ENCODE data around the gene TSGA10.

DNA sequence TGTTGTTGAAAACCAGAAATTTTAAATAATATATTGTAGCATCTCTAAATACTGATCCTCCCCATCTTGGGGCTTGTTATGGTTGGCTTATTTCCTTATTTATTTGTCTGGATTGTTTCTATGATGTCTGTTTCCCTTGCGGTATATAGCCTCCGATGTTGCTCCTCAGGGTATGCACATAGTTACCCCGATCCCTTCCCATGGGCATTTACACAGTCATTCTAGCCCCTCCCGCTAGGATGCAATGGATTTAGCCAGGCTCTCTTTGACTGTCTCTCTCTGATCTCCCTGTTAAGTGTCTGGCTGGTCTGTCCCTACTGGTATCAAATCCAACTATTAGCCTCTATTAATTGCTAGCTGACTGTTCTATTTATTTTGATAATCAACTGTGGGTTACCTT, 126.9 kb downstream of the TSGA10 start:
- TF ChIP-seq, protein P1, sequence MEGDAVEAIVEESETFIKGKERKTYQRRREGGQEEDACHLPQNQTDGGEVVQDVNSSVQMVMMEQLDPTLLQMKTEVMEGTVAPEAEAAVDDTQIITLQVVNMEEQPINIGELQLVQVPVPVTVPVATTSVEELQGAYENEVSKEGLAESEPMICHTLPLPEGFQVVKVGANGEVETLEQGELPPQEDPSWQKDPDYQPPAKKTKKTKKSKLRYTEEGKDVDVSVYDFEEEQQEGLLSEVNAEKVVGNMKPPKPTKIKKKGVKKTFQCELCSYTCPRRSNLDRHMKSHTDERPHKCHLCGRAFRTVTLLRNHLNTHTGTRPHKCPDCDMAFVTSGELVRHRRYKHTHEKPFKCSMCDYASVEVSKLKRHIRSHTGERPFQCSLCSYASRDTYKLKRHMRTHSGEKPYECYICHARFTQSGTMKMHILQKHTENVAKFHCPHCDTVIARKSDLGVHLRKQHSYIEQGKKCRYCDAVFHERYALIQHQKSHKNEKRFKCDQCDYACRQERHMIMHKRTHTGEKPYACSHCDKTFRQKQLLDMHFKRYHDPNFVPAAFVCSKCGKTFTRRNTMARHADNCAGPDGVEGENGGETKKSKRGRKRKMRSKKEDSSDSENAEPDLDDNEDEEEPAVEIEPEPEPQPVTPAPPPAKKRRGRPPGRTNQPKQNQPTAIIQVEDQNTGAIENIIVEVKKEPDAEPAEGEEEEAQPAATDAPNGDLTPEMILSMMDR (conservative IDR thresholded peaks at IDR 0.05; ENCODE audit: low read depth in 2 of 2): no peak
- TF ChIP-seq, protein P2, sequence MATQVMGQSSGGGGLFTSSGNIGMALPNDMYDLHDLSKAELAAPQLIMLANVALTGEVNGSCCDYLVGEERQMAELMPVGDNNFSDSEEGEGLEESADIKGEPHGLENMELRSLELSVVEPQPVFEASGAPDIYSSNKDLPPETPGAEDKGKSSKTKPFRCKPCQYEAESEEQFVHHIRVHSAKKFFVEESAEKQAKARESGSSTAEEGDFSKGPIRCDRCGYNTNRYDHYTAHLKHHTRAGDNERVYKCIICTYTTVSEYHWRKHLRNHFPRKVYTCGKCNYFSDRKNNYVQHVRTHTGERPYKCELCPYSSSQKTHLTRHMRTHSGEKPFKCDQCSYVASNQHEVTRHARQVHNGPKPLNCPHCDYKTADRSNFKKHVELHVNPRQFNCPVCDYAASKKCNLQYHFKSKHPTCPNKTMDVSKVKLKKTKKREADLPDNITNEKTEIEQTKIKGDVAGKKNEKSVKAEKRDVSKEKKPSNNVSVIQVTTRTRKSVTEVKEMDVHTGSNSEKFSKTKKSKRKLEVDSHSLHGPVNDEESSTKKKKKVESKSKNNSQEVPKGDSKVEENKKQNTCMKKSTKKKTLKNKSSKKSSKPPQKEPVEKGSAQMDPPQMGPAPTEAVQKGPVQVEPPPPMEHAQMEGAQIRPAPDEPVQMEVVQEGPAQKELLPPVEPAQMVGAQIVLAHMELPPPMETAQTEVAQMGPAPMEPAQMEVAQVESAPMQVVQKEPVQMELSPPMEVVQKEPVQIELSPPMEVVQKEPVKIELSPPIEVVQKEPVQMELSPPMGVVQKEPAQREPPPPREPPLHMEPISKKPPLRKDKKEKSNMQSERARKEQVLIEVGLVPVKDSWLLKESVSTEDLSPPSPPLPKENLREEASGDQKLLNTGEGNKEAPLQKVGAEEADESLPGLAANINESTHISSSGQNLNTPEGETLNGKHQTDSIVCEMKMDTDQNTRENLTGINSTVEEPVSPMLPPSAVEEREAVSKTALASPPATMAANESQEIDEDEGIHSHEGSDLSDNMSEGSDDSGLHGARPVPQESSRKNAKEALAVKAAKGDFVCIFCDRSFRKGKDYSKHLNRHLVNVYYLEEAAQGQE (IDR thresholded peaks at IDR 0.05; ENCODE audit: unreplicated experiment): no peak
- TF ChIP-seq, protein P3, sequence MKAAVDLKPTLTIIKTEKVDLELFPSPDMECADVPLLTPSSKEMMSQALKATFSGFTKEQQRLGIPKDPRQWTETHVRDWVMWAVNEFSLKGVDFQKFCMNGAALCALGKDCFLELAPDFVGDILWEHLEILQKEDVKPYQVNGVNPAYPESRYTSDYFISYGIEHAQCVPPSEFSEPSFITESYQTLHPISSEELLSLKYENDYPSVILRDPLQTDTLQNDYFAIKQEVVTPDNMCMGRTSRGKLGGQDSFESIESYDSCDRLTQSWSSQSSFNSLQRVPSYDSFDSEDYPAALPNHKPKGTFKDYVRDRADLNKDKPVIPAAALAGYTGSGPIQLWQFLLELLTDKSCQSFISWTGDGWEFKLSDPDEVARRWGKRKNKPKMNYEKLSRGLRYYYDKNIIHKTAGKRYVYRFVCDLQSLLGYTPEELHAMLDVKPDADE (IDR thresholded peaks at IDR 0.05): no peak
- no peak for TF ChIP-seq CREB1 (CRISPR knock-in tag; IDR thresholded peaks at IDR 0.05; ENCODE audit: low read depth)
- TF ChIP-seq POLR2AphosphoS5 (IDR thresholded peaks at IDR 0.05; ENCODE audit: low read depth): no peak
- TF ChIP-seq EZH2 (IDR thresholded peaks at IDR 0.05; ENCODE audit: low read depth, unreplicated experiment): no peak
- TF ChIP-seq ZNF331 (CRISPR knock-in tag; IDR thresholded peaks at IDR 0.05; ENCODE audit: low read depth): no peak
- TF ChIP-seq EZH2phosphoT487 (IDR thresholded peaks at IDR 0.05; ENCODE audit: unreplicated experiment): no peak
- no peak for TF ChIP-seq JUNB (IDR thresholded peaks at IDR 0.05; ENCODE audit: unreplicated experiment)
- no peak for TF ChIP-seq STAT1 (IDR thresholded peaks at IDR 0.05; ENCODE audit: unreplicated experiment)

All from GM23338 (cell line).